GM12864 (cell line): Measurements from ENCODE around the gene IGFBP6.
A peak's percentile ranks its signal among the peaks of the same experiment; 100 is the strongest.

Experiments
- DNase-seq: peaks from one replicate; pipeline ENCODE4 v3.0.0-alpha.2; 2011; ENCODE audit warnings: low read depth
- H3K4me3 ChIP-seq: 2 replicates; pipeline ENCODE4 v1.5.1; 2011; ENCODE audit warnings: mild to moderate bottlenecking, low read depth, low read length, control low read depth
- CTCF ChIP-seq: IDR thresholded peaks from 2 replicates; pipeline ENCODE4 v1.5.1; 2011; ENCODE audit warnings: low read depth, mild to moderate bottlenecking, moderate library complexity, low read length, control low read depth, inconsistent platforms; ENCODE audit errors: missing control alignments

Gene IGFBP6

GRCh38 chr12:53060064-53060720, 37.3 kb upstream of the IGFBP6 start:
- no peak for DNase-seq
- no peak for TF ChIP-seq CTCF

GRCh38 chr12:53060721-53061276, 36.7 kb upstream of the IGFBP6 start:
- H3K4me3 ChIP-seq, result no peak overlapping the region

More at GRCh38 chr12:53060064-53060720, 37.3 kb upstream of the IGFBP6 start:
- no peak overlapping the region for H3K4me3 ChIP-seq

GRCh38 chr12:53061404-53062010, 36.0 kb upstream of the IGFBP6 start:
- no peak overlapping the region for H3K4me3 ChIP-seq
- peak; percentile 21 for TF ChIP-seq CTCF
- no peak for DNase-seq

More at GRCh38 chr12:53060721-53061276, 36.7 kb upstream of the IGFBP6 start:
- no peak for TF ChIP-seq CTCF
- no peak for DNase-seq

- no peak overlapping the region for H3K4me3 ChIP-seq
- DNase-seq, result no peak
- TF ChIP-seq CTCF, result no peak
Observed at GRCh38 chr12:53062011-53062961, 35.2 kb upstream of the IGFBP6 start.

- TF ChIP-seq CTCF, result no peak
- no peak for DNase-seq
- no peak overlapping the region for H3K4me3 ChIP-seq
Observed at GRCh38 chr12:53062977-53063707, 34.3 kb upstream of the IGFBP6 start.

DNA sequence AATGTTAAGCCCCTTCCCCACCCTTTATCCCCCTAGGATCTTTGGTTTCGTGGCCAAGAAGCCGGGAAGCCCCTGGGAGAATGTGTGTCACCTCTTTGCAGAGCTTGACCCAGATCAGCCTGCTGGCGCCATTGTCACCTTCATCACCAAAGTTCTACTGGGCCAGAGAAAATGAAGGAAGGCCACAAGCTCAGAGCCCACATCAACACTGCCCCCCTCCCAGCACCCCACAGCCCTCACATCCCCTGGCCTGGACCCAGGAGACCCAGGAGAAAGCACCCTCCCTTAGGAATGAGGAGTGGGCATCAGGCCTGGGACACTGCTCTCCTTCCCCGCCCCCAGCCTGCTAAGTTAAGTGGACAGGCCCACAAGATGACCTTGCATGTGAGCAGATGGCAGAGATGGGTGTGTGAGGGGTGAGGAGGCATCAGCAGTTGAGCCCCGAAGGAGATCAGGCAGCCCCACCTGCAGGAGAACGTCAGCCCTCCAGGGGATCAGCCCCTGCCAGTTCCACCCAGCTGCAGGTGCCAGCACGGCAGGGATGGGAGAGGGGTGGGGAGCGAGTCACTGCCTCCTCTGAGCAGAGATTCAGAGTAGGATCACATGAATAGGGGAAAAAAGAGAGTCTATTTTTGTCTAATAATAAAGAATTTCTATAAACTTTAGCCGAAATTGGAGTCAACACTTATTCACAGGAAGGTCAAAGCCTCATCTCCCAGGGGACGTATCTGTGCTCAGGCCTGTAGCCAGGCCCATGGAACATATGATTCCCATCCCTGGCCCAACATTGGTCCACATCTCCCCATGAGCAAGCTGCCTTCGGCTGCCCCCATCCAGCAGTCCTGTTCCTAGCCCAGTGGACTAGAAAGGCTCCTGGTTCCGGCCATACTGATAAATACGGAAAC, 33.5 kb upstream of the IGFBP6 start:
- no peak overlapping the region for H3K4me3 ChIP-seq
- no peak for DNase-seq
- TF ChIP-seq CTCF, result no peak
